SU-DHL-6 (cell line): ENCODE results near the gene IRF2.

ENCODE experiments used
- CTCF ChIP-seq: fragments of 200-600 bp; sonication (generic); IDR thresholded peaks from one replicate; pipeline ENCODE4 v1.5.1; 2017; ENCODE audit warnings: antibody characterized with exemption, mild to moderate bottlenecking, low read length, moderate library complexity; ENCODE audit not compliant: insufficient read depth, poor library complexity, severe bottlenecking
- EZH2phosphoT487 ChIP-seq: fragments of 200-600 bp; sonication (generic), shearing (Covaris generic); conservative IDR thresholded peaks from 2 replicates; pipeline ENCODE4 v1.6.1; 2018; ENCODE audit warnings: mild to moderate bottlenecking, antibody characterized with exemption, low read length, moderate library complexity, mixed read lengths

- TF ChIP-seq CTCF (no peak), EZH2phosphoT487 (no peak)
Measured at GRCh38 chr4:184498598-184498997, 24.2 kb upstream of the IRF2 start.
